Measurements from ENCODE around the gene RNASE9. TPM values are rescaled to one million over a fixed set of nuclear protein-coding genes. Genes with fewer than 3 reads are reported as not detected.
A peak's percentile ranks its signal among the peaks of the same experiment; 100 is the strongest.
"Not testable (repeated sequence)": the region's sequence is repeated elsewhere in the genome, so short reads cannot be mapped to it uniquely, and the experiment has no call there.

RNASE9 gene
- total RNA-seq, 1 donor from 2014 or later: not detected

DNA sequence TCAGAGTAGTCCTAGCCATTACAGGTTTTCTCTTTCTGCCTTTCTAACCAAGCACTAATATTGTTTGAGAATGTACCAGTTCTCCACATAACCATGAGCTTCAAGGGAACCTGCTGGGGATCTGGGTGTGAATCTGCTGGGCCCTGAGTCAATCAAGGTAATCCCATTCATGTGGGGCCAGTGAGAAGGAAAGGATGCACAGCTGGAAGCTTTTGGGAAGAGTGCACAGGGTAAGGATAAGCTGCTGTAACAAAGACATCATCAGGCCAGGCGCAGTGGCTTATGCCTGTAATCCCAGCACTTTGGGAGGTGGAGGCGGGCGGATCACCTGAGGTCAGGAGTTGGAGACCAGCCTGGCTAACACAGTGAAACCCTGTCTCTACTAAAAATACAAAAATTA is 34.9 kb upstream of the RNASE9 start:
- H3K4me1 Mint-ChIP-seq (ENCODE audit: low read depth); H3K4me3 Mint-ChIP-seq; intact Hi-C loops (cut with micrococcal nuclease); H3K27ac Mint-ChIP-seq; H3K36me3 Mint-ChIP-seq (ENCODE audit: low read depth); H3K27me3 Mint-ChIP-seq (ENCODE audit: insufficient read depth); DNase-seq (ENCODE audit: low spot score); H3K9me3 Mint-ChIP-seq: not testable (repeated sequence)

GRCh38 chr14:20592574-20592973 is 31.7 kb upstream of the RNASE9 start:
- DNase-seq (ENCODE audit: low spot score): no peak
- Mint-ChIP-seq H3K4me1 (ENCODE audit: low read depth) (peaks cover 4% of the 10 kb centered on the region), H3K27me3 (ENCODE audit: insufficient read depth) (peaks cover 12% of the 10 kb centered on the region), H3K27ac (no peak overlapping the region), H3K36me3 (ENCODE audit: low read depth) (no peaks in the 10 kb centered on the region), H3K4me3 (no peak overlapping the region), H3K9me3 (no peaks in the 10 kb centered on the region)
- intact Hi-C loops (cut with micrococcal nuclease): no loop called here

DNA sequence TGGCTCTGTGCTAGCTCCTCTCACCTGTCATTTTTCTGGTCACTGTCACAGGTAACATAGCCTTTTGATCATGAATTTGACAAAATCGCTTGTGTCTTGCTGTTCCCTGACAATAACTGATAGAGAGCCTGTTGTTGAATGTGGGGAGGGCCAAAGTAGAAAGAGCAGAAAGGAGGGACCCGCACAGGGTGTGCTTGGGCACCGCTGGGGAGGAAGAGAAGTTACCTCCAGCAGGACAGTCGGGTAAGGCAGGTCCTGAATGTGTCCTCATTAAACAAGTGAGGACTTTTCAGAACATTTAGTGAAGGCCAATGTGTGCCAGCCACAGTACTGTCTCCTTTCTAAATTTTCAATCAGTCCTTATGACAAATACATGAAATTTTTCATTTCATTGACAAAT is 30.4 kb upstream of the RNASE9 start, which contains the start of gene RNASE12:
Gene RNASE12 (minus strand): TSS at position 142 of the 400 bp plus-strand sequence. CDS start 653 bp downstream, outside the sequence.
- Mint-ChIP-seq H3K36me3 (ENCODE audit: low read depth) (no peaks in the 10 kb centered on the region), H3K9me3 (no peaks in the 10 kb centered on the region), H3K27me3 (ENCODE audit: insufficient read depth) (peaks cover 12% of the 10 kb centered on the region), H3K27ac (no peak within 1 kb of the TSS), H3K4me3 (no peak within 1 kb of the TSS), H3K4me1 (ENCODE audit: low read depth) (peaks cover 10% of the 10 kb centered on the region)
- intact Hi-C loops (cut with micrococcal nuclease): no loop called here
- no peak for DNase-seq (ENCODE audit: low spot score)

GRCh38 chr14:20587489-20588154 is 26.8 kb upstream of the RNASE9 start, which contains the start of gene RNASE11:
Gene RNASE11 (minus strand): TSS chr14:20588001.
- DNase-seq (ENCODE audit: low spot score): no peak
- peaks cover 10% of the 10 kb centered on the region for H3K4me1 Mint-ChIP-seq (ENCODE audit: low read depth)
- no peaks in the 10 kb centered on the region for H3K9me3 Mint-ChIP-seq
- intact Hi-C loops (cut with micrococcal nuclease): no loop called here
- no peaks in the 10 kb centered on the region for H3K36me3 Mint-ChIP-seq (ENCODE audit: low read depth)
- peaks cover 8% of the 10 kb centered on the region for H3K27me3 Mint-ChIP-seq (ENCODE audit: insufficient read depth)
- no peak within 1 kb of the TSS for H3K4me3 Mint-ChIP-seq
- H3K27ac Mint-ChIP-seq: peak within 1 kb of the TSS; percentile 8

GRCh38 chr14:20583908-20584307 is 23.1 kb upstream of the RNASE9 start:
- no peaks in the 10 kb centered on the region for H3K27me3 Mint-ChIP-seq (ENCODE audit: insufficient read depth)
- no peaks in the 10 kb centered on the region for H3K9me3 Mint-ChIP-seq
- no peak for DNase-seq (ENCODE audit: low spot score)
- peaks cover 10% of the 10 kb centered on the region for H3K4me1 Mint-ChIP-seq (ENCODE audit: low read depth)
- intact Hi-C loops (cut with micrococcal nuclease): no loop called here
- H3K27ac Mint-ChIP-seq: no peak overlapping the region
- no peaks in the 10 kb centered on the region for H3K36me3 Mint-ChIP-seq (ENCODE audit: low read depth)
- no peak overlapping the region for H3K4me3 Mint-ChIP-seq

- no peak overlapping the region for H3K4me3 Mint-ChIP-seq
These were observed 22.3 kb upstream of the RNASE9 start for GRCh38 chr14:20583142-20583541.

GRCh38 chr14:20580242-20580641 is 19.4 kb upstream of the RNASE9 start:
- Mint-ChIP-seq H3K9me3 (no peaks in the 10 kb centered on the region), H3K36me3 (ENCODE audit: low read depth) (no peaks in the 10 kb centered on the region), H3K4me3 (no peak overlapping the region), H3K4me1 (ENCODE audit: low read depth) (no peaks in the 10 kb centered on the region), H3K27ac (no peak overlapping the region), H3K27me3 (ENCODE audit: insufficient read depth) (no peaks in the 10 kb centered on the region)
- no peak for DNase-seq (ENCODE audit: low spot score)
- intact Hi-C loops (cut with micrococcal nuclease): no loop called here

More at GRCh38 chr14:20583142-20583541, 22.3 kb upstream of the RNASE9 start:
- no peak for DNase-seq (ENCODE audit: low spot score)
- intact Hi-C loops (cut with micrococcal nuclease): no loop called here
- H3K36me3 Mint-ChIP-seq (ENCODE audit: low read depth): no peaks in the 10 kb centered on the region
- H3K27ac Mint-ChIP-seq: no peak overlapping the region
- H3K4me1 Mint-ChIP-seq (ENCODE audit: low read depth): peaks cover 10% of the 10 kb centered on the region
- H3K9me3 Mint-ChIP-seq: no peaks in the 10 kb centered on the region
- no peaks in the 10 kb centered on the region for H3K27me3 Mint-ChIP-seq (ENCODE audit: insufficient read depth)

DNA sequence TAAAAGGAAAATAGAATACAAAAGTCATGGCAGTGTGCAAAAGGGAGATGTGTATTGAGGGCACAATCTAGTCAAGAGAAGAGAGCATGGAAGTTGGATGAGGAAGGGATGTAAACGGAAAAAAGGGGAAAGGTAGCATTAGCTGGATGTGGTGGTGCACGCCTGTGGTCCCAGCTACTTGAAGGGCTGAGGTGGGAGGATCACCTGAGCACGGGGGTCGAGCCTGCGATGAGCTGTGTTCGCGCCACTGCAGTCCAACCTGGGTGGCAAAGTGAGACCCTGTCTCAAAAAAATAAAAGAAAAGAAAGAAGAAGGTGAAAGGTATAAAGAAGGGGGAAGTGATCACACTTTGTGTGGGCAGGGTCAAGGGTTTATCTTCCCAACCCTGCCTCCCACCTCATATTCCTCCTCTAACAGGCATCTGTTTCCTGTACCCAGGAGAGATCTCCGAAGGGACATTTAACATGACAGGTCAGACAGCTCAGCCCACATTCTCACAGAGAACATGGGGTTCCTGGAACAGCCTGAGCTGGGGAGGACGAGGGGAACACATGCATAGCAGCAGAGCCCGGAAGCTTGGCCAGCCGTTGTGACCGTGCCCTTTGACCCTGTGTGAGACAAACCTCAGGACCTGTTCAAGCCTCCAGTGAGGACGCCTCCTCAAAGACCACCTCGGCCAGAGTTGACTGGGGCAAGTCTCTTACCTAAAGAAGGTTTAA is 18.1 kb upstream of the RNASE9 start:
- Mint-ChIP-seq H3K9me3 (no peaks in the 10 kb centered on the region), H3K4me3 (no peak overlapping the region), H3K27me3 (ENCODE audit: insufficient read depth) (no peaks in the 10 kb centered on the region), H3K27ac (no peak overlapping the region), H3K36me3 (ENCODE audit: low read depth) (no peaks in the 10 kb centered on the region), H3K4me1 (ENCODE audit: low read depth) (no peaks in the 10 kb centered on the region)
- no peak for DNase-seq (ENCODE audit: low spot score)
- intact Hi-C loops (cut with micrococcal nuclease): no loop called here

GRCh38 chr14:20578325-20578724 is 17.5 kb upstream of the RNASE9 start:
- no peaks in the 10 kb centered on the region for H3K4me1 Mint-ChIP-seq (ENCODE audit: low read depth)
- no peaks in the 10 kb centered on the region for H3K36me3 Mint-ChIP-seq (ENCODE audit: low read depth)
- no peak overlapping the region for H3K4me3 Mint-ChIP-seq
- no peaks in the 10 kb centered on the region for H3K27me3 Mint-ChIP-seq (ENCODE audit: insufficient read depth)
- no peak overlapping the region for H3K27ac Mint-ChIP-seq
- intact Hi-C loops (cut with micrococcal nuclease): no loop called here
- H3K9me3 Mint-ChIP-seq: no peaks in the 10 kb centered on the region
- no peak for DNase-seq (ENCODE audit: low spot score)

- intact Hi-C loops (cut with micrococcal nuclease); H3K36me3 Mint-ChIP-seq (ENCODE audit: low read depth): not testable (repeated sequence)
These were observed 11.6 kb upstream of the RNASE9 start for GRCh38 chr14:20572382-20572990.

DNA sequence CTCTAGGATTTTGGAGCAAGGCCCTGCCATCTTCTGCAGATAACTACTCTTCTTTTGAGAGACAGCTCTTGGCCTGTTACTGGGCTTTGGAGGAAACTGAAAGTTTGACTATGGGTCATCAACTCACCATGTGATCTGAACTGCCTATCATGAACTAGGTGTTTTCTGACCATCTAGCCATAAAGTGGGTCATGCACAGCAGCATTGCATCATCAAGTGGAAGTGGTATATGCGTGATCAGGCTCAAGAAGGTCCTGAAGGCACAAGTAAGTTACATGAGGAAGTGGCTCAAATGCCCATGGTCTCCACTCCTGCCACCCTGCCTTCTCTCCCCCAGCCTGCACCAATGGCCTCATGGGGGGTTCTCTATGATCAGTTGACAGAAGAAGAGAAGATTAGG is 9.9 kb upstream of the RNASE9 start:
- H3K27ac Mint-ChIP-seq; H3K27me3 Mint-ChIP-seq (ENCODE audit: insufficient read depth); H3K4me3 Mint-ChIP-seq; H3K36me3 Mint-ChIP-seq (ENCODE audit: low read depth); H3K4me1 Mint-ChIP-seq (ENCODE audit: low read depth); intact Hi-C loops (cut with micrococcal nuclease); DNase-seq (ENCODE audit: low spot score): not testable (repeated sequence)
- peaks cover 11% of the 10 kb centered on the region for H3K9me3 Mint-ChIP-seq

More at GRCh38 chr14:20572382-20572990, 11.6 kb upstream of the RNASE9 start:
- H3K27me3 Mint-ChIP-seq (ENCODE audit: insufficient read depth); DNase-seq (ENCODE audit: low spot score); H3K4me1 Mint-ChIP-seq (ENCODE audit: low read depth); H3K27ac Mint-ChIP-seq; H3K4me3 Mint-ChIP-seq: not testable (repeated sequence)
- H3K9me3 Mint-ChIP-seq: peaks cover 11% of the 10 kb centered on the region

GRCh38 chr14:20569865-20570264 is 9.0 kb upstream of the RNASE9 start:
- not testable (repeated sequence) for H3K27ac Mint-ChIP-seq

GRCh38 chr14:20569066-20569465 is 8.2 kb upstream of the RNASE9 start:
- Mint-ChIP-seq H3K4me1 (ENCODE audit: low read depth) (no peaks in the 10 kb centered on the region), H3K27ac (no peak overlapping the region), H3K36me3 (ENCODE audit: low read depth) (peaks cover 1% of the 10 kb centered on the region), H3K9me3 (peaks cover 11% of the 10 kb centered on the region), H3K27me3 (ENCODE audit: insufficient read depth) (no peaks in the 10 kb centered on the region), H3K4me3 (no peak overlapping the region)
- DNase-seq (ENCODE audit: low spot score): no peak
- intact Hi-C loops (cut with micrococcal nuclease): no loop called here

More at GRCh38 chr14:20569865-20570264, 9.0 kb upstream of the RNASE9 start:
- peaks cover 11% of the 10 kb centered on the region for H3K9me3 Mint-ChIP-seq
- H3K36me3 Mint-ChIP-seq (ENCODE audit: low read depth); H3K4me3 Mint-ChIP-seq; H3K27me3 Mint-ChIP-seq (ENCODE audit: insufficient read depth); DNase-seq (ENCODE audit: low spot score); H3K4me1 Mint-ChIP-seq (ENCODE audit: low read depth); intact Hi-C loops (cut with micrococcal nuclease): not testable (repeated sequence)

All from activated T-helper 1 cell treated with anti-CD3 and anti-CD28 coated beads, Interleukin-12 subunit alpha, Interleukin-12 subunit beta, Interleukin-2, Interleukin-4 antibody, amounts not matched to agents 30 ng/mL and 10 ng/mL and 1 ng/mL, durations not matched to agents 14 hours and 24 hours and 36 hours (primary cell).